Astrocyte (in vitro differentiated cells and primary cell): ENCODE results near the gene DHRS12. TPM values are rescaled to one million over a fixed set of nuclear protein-coding genes. Genes with fewer than 3 reads are reported as not detected.

Experiments
- DNase-seq: peaks from one replicate; pipeline ENCODE4 v3.0.0-alpha.2; 2010; ENCODE audit warnings: low read depth
- FAIRE-seq: peaks from 2 replicates; lab custom pipeline; 2011; peaks lifted over from hg19 to GRCh38; lab: Jason Lieb, UNC
- H2AFZ ChIP-seq: 2 replicates; pipeline ENCODE4 v1.6.0; 2012; ENCODE audit warnings: low read depth, low read length, inconsistent platforms
- H3K27ac ChIP-seq: 2 replicates; pipeline ENCODE4 v1.5.1; 2011; ENCODE audit warnings: low read depth, low read length, inconsistent platforms
- H3K27me3 ChIP-seq: 2 replicates; pipeline ENCODE4 v1.6.0; 2011; ENCODE audit warnings: low read length, inconsistent platforms; ENCODE audit not compliant: insufficient read depth
- H3K36me3 ChIP-seq: 2 replicates; pipeline ENCODE4 v1.5.1; 2011; ENCODE audit warnings: low read length, inconsistent platforms; ENCODE audit not compliant: insufficient read depth
- H3K4me1 ChIP-seq: 2 replicates; pipeline ENCODE4 v1.5.1; 2011; ENCODE audit warnings: low read length, inconsistent platforms; ENCODE audit not compliant: insufficient read depth
- H3K4me2 ChIP-seq: 2 replicates; pipeline ENCODE4 v1.6.0; 2012; ENCODE audit warnings: low read length, inconsistent platforms
- H3K4me3 ChIP-seq: 2 replicates; pipeline ENCODE4 v1.5.1; 2011; ENCODE audit warnings: low read depth, mild to moderate bottlenecking, low read length, inconsistent platforms; ENCODE audit not compliant: insufficient read depth
- H3K79me2 ChIP-seq: 2 replicates; pipeline ENCODE4 v1.6.0; 2012; ENCODE audit warnings: mild to moderate bottlenecking, low read length, inconsistent platforms; ENCODE audit not compliant: insufficient read depth
- H3K9ac ChIP-seq: 2 replicates; pipeline ENCODE4 v1.6.0; 2012; ENCODE audit warnings: mild to moderate bottlenecking, low read length, inconsistent platforms
- H3K9me3 ChIP-seq: 2 replicates; pipeline ENCODE4 v1.5.1; 2012; ENCODE audit warnings: low read depth, mild to moderate bottlenecking, low read length, inconsistent platforms; ENCODE audit not compliant: insufficient read depth
- H4K20me1 ChIP-seq: 2 replicates; pipeline ENCODE4 v1.6.0; 2012; ENCODE audit warnings: low read length, inconsistent platforms; ENCODE audit not compliant: insufficient read depth
- H3K27ac Mint-ChIP-seq: one replicate; pipeline ENCODE4 v1.8.0; 2021; ENCODE audit warnings: mild to moderate bottlenecking, mixed read lengths; ENCODE audit not compliant: unreplicated experiment
- H3K27me3 Mint-ChIP-seq: one replicate; pipeline ENCODE4 v1.8.0; 2021; ENCODE audit warnings: low read depth, mixed read lengths; ENCODE audit not compliant: unreplicated experiment
- H3K36me3 Mint-ChIP-seq: one replicate; pipeline ENCODE4 v1.8.0; 2021; ENCODE audit warnings: low read depth, mixed read lengths; ENCODE audit not compliant: unreplicated experiment
- H3K4me1 Mint-ChIP-seq: one replicate; pipeline ENCODE4 v1.8.0; 2021; ENCODE audit warnings: low read depth, mixed read lengths; ENCODE audit not compliant: unreplicated experiment
- H3K4me3 Mint-ChIP-seq: one replicate; pipeline ENCODE4 v1.8.0; 2021; ENCODE audit warnings: mild to moderate bottlenecking, moderate library complexity, mixed read lengths; ENCODE audit not compliant: unreplicated experiment
- H3K9me3 Mint-ChIP-seq: one replicate; pipeline ENCODE4 v1.8.0; 2021; ENCODE audit warnings: mild to moderate bottlenecking, mixed read lengths; ENCODE audit not compliant: unreplicated experiment
- EZH2 ChIP-seq: IDR thresholded peaks from 2 replicates; pipeline ENCODE4 v1.6.1; 2012; ENCODE audit warnings: mild to moderate bottlenecking, low read length, inconsistent platforms; ENCODE audit not compliant: insufficient read depth
- total RNA-seq: library from RNA; stranded (reverse); gene quantifications from 2 replicates; pipeline ENCODE4 v1.2.1, GENCODE V29; 2021
- TF ChIP-seq, protein P1 (sequence below): IDR thresholded peaks from 2 replicates; pipeline ENCODE4 v1.5.1; 2011; ENCODE audit warnings: low read depth, mild to moderate bottlenecking, inconsistent platforms, low read length, moderate library complexity; ENCODE audit not compliant: insufficient read depth

DHRS12 gene
- total RNA-seq, 1 donor from 2014 or later: 4.9 TPM

DNA sequence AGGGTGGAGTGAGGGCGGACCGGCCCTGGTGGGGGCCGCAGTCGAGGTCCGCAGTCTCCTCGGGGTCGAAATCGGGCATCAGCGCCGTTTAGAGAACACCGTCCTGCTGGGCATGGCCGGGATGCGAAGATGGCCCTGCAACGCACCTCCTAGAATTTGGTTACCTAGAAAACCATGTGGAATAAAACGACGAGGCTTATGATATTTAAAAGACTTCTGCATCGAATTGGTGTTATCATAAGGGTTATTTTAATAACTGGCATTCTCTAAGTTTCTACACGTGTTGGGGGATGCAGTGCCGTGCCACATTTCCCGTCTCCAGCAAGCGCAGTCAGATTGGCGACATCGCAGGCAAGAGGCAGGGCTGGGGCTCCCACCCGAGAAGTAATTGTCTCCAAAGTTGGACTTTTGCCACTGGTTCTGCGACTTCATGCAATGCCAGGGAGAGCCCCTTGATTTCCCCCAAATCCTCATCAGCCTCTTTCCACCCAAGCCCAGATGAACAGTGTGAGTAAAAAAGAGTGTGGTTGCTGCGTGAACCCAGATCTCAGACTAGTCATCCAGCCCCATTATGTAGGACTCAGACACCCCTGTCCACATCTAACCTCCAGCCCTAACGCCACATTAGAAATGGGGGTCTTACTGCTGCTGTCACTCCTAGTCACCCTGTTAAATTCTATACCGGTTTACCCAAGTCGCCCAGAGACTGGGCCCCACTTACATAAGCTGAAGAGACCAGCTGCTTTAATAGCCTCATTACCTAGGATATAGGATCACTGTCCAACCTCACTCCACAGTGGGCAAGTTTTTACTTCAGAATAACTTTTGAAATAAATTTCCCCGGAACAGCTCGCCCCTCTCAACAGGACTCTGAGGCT, 571 bp upstream of the DHRS12 start:
- DNase-seq: no peak
- Histone ChIP-seq H4K20me1 (no peaks in the 10 kb centered on the region), H3K9ac (peak overlapping the region; percentile 95), H3K4me1 (peaks cover 29% of the 10 kb centered on the region), H3K27me3 (no peaks in the 10 kb centered on the region), H3K4me2 (peak overlapping the region; percentile 87), H3K9me3 (no peaks in the 10 kb centered on the region), H2AFZ (peak overlapping the region; percentile 80), H3K79me2 (no peaks in the 10 kb centered on the region), H3K36me3 (no peaks in the 10 kb centered on the region), H3K4me3 (peak overlapping the region; percentile 73), H3K27ac (peak overlapping the region; percentile 86)
- Mint-ChIP-seq H3K4me1 (peaks cover 19% of the 10 kb centered on the region), H3K27me3 (peaks cover 7% of the 10 kb centered on the region), H3K27ac (peak overlapping the region; percentile 60), H3K4me3 (peak overlapping the region; percentile 90), H3K9me3 (peaks cover 1% of the 10 kb centered on the region), H3K36me3 (no peaks in the 10 kb centered on the region)
- FAIRE-seq: no peak
- TF ChIP-seq EZH2: no peak
- TF ChIP-seq, protein P1, sequence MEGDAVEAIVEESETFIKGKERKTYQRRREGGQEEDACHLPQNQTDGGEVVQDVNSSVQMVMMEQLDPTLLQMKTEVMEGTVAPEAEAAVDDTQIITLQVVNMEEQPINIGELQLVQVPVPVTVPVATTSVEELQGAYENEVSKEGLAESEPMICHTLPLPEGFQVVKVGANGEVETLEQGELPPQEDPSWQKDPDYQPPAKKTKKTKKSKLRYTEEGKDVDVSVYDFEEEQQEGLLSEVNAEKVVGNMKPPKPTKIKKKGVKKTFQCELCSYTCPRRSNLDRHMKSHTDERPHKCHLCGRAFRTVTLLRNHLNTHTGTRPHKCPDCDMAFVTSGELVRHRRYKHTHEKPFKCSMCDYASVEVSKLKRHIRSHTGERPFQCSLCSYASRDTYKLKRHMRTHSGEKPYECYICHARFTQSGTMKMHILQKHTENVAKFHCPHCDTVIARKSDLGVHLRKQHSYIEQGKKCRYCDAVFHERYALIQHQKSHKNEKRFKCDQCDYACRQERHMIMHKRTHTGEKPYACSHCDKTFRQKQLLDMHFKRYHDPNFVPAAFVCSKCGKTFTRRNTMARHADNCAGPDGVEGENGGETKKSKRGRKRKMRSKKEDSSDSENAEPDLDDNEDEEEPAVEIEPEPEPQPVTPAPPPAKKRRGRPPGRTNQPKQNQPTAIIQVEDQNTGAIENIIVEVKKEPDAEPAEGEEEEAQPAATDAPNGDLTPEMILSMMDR: no peak

DNA sequence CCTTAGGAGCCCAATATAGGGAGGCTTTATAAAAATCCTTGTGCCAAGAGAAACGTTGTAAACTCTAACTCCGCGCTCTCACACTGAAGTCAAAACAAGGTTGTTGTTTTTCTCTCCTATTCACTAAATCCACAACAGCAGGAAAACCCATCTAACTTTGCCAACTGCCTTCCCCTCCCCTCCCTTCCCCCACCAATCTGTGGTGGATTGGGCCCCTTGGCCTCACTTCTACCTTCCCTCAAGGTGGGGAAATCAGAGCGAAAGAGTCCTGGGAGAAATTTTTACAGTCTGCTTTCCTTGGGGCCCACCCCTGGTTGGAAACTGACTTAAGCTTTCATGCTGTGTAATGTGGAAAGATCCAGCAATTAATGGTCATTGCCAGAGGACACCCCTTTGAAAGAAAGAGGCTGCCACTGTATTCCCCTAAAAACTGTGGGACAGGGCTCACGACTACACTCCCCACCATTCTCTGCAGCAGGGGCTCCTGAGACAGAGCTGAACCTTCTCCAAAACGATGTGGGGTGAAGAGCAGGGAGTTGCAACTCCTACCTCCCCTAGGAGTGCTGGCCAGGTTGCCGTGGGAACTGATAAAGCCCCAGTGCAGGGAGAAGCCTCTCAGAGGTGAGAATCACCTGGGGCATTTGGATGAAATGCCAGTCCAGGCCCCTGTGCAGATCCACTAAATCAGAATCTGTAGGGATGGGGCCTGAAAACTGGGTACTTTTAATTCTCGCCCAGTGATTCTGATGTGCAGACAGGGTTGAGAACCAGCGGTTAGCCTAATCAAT, 1.1 kb downstream of the DHRS12 start:
- Mint-ChIP-seq H3K27me3 (peaks cover 8% of the 10 kb centered on the region), H3K4me1 (peaks cover 19% of the 10 kb centered on the region), H3K27ac (peak overlapping the region; percentile 89), H3K9me3 (no peaks in the 10 kb centered on the region), H3K4me3 (peak overlapping the region; percentile 88), H3K36me3 (peaks cover 2% of the 10 kb centered on the region)
- Histone ChIP-seq H3K79me2 (no peaks in the 10 kb centered on the region), H3K27ac (peak overlapping the region; percentile 86), H3K4me2 (peak overlapping the region; percentile 87), H3K9me3 (no peaks in the 10 kb centered on the region), H3K27me3 (no peaks in the 10 kb centered on the region), H3K4me3 (peak overlapping the region; percentile 73), H3K9ac (peak overlapping the region; percentile 95), H2AFZ (peak overlapping the region; percentile 80), H3K36me3 (no peaks in the 10 kb centered on the region), H3K4me1 (peaks cover 29% of the 10 kb centered on the region), H4K20me1 (no peaks in the 10 kb centered on the region)
- FAIRE-seq (no peak), DNase-seq (no peak)
- no peak for TF ChIP-seq EZH2
- TF ChIP-seq, protein P1: no peak
